Caco-2 (cell line): Measurements from ENCODE around the gene MYOZ2. TPM values are rescaled to one million over a fixed set of nuclear protein-coding genes. Genes with fewer than 3 reads are reported as not detected.

Source experiments
- BruUV-seq: library from RNA; stranded (reverse); fragments of 400-500 nt; replicated peaks from 2 replicates; lab custom pipeline; 2021; lab: Mats Ljungman, UMichigan
- CTCF ChIA-PET: fragments of 300-600 bp; sonication (Branson Sonifier 250); formaldehyde crosslinking; loops from one replicate; lab custom pipeline; 2022; ENCODE audit warnings: antibody characterized with exemption; lab: Charles Lee
- POLR2A ChIA-PET: fragments of 300-600 bp; sonication (Branson Sonifier 250); formaldehyde crosslinking; loops from one replicate; lab custom pipeline; 2022; ENCODE audit warnings: antibody characterized with exemption; lab: Charles Lee
- DNase-seq, 2 experiments: peaks; one replicate each; pipeline versions ENCODE4 v3.0.0 to v3.0.0-alpha.2; 2020 to 2022
- H3K27me3 ChIP-seq: replicated peaks from 2 replicates; pipeline ENCODE4 v1.6.0; 2011; ENCODE audit warnings: low read length; ENCODE audit not compliant: control insufficient read depth, insufficient read depth
- H3K36me3 ChIP-seq: 2 replicates; pipeline ENCODE4 v1.5.1; 2011; ENCODE audit warnings: low read length; ENCODE audit not compliant: control insufficient read depth, insufficient read depth
- H3K4me1 ChIP-seq: fragments of 250-450 bp; sonication (Bioruptor Pico); 2 replicates; pipeline ENCODE4 v1.5.1; 2020; ENCODE audit warnings: mild to moderate bottlenecking
- H3K4me3 ChIP-seq: 2 replicates; pipeline ENCODE4 v1.5.1; 2011; ENCODE audit warnings: low read depth, mild to moderate bottlenecking, control low read depth, low read length
- H3K9me3 ChIP-seq: fragments of 250-450 bp; sonication (Bioruptor Pico); 2 replicates; pipeline ENCODE4 v1.5.1; 2020; ENCODE audit warnings: mild to moderate bottlenecking, moderate library complexity
- H3K27ac Mint-ChIP-seq: one replicate; pipeline ENCODE4 v1.8.0; 2022; ENCODE audit warnings: mixed read lengths; ENCODE audit not compliant: unreplicated experiment
- H3K27me3 Mint-ChIP-seq: one replicate; pipeline ENCODE4 v1.8.0; 2022; ENCODE audit warnings: mixed read lengths; ENCODE audit not compliant: insufficient read depth, unreplicated experiment
- H3K36me3 Mint-ChIP-seq: one replicate; pipeline ENCODE4 v1.8.0; 2022; ENCODE audit warnings: mild to moderate bottlenecking, mixed read lengths; ENCODE audit not compliant: insufficient read depth, unreplicated experiment
- H3K4me1 Mint-ChIP-seq: one replicate; pipeline ENCODE4 v1.8.0; 2022; ENCODE audit warnings: low read depth, mixed read lengths; ENCODE audit not compliant: unreplicated experiment
- H3K4me3 Mint-ChIP-seq: one replicate; pipeline ENCODE4 v1.8.0; 2022; ENCODE audit warnings: mild to moderate bottlenecking, moderate library complexity, mixed read lengths; ENCODE audit not compliant: unreplicated experiment
- H3K9me3 Mint-ChIP-seq: one replicate; pipeline ENCODE4 v1.8.0; 2022; ENCODE audit warnings: mixed read lengths; ENCODE audit not compliant: unreplicated experiment
- CTCF ChIP-seq, 2 experiments: fragments of 200-600 bp in 1 of 2; IDR thresholded peaks; 1 replicate in 1 of 2; 2 replicates in 1 of 2; pipeline versions ENCODE4 v1.5.1 to v1.8.0; 2011 to 2022; ENCODE audit warnings: antibody characterized with exemption in 1 of 2, control low read depth in 1 of 2, inconsistent platforms in 1 of 2, low read depth in 1 of 2, low read length in 1 of 2, mild to moderate bottlenecking in 1 of 2, moderate library complexity in 1 of 2; ENCODE audit not compliant: insufficient read depth in 1 of 2, severe bottlenecking in 1 of 2, unreplicated experiment in 1 of 2
- intact Hi-C: fragments of 100-400 bp; cut with micrococcal nuclease; formaldehyde crosslinking; loops from one replicate; pipeline ENCODE4 v1.10.0; 2022; ENCODE audit not compliant: unreplicated experiment
- total RNA-seq: library from RNA; stranded (reverse); gene quantifications from 2 replicates; pipeline ENCODE4 v1.2.3, GENCODE V29; 2022

The MYOZ2 gene
- total RNA-seq, 1 experiment from 2014 or later, result 0.18 TPM

GRCh38 chr4:119204916-119205315, 69.3 kb downstream of the MYOZ2 start:
- POLR2A ChIA-PET, result no interaction called here

GRCh38 chr4:119205690-119206089, 70.1 kb downstream of the MYOZ2 start:
- Histone ChIP-seq H3K4me3 (no peak overlapping the region), H3K27me3 (no peaks in the 10 kb centered on the region), H3K4me1 (peaks cover 8% of the 10 kb centered on the region; the same call in 1 of the 2 replicates), H3K9me3 (no peaks in the 10 kb centered on the region), H3K36me3 (no peaks in the 10 kb centered on the region)
- H3K36me3 Mint-ChIP-seq, result no peaks in the 10 kb centered on the region
- H3K9me3 Mint-ChIP-seq, result no peaks in the 10 kb centered on the region
- no peak for TF ChIP-seq CTCF (IDR thresholded peaks at IDR 0.05; ENCODE audit: insufficient read depth in 1 of 2, low read depth in 1 of 2, low read length in 1 of 2, severe bottlenecking in 1 of 2, unreplicated experiment in 1 of 2)
- CTCF ChIA-PET, result no interaction called here
- intact Hi-C loops, result no loop called here
- no peak overlapping the region for H3K4me3 Mint-ChIP-seq
- no TSS peak for BruUV-seq
- H3K27me3 Mint-ChIP-seq, result no peaks in the 10 kb centered on the region
- no peak overlapping the region for H3K27ac Mint-ChIP-seq
- DNase-seq, result no peak
- POLR2A ChIA-PET, result no interaction called here
- H3K4me1 Mint-ChIP-seq, result peaks cover 16% of the 10 kb centered on the region

More at GRCh38 chr4:119204916-119205315, 69.3 kb downstream of the MYOZ2 start:
- Mint-ChIP-seq H3K4me1 (peaks cover 11% of the 10 kb centered on the region), H3K9me3 (no peaks in the 10 kb centered on the region), H3K27ac (no peak overlapping the region), H3K4me3 (no peak overlapping the region), H3K27me3 (no peaks in the 10 kb centered on the region), H3K36me3 (no peaks in the 10 kb centered on the region)
- Histone ChIP-seq H3K4me1 (peaks cover 8% of the 10 kb centered on the region; the same call in 1 of the 2 replicates), H3K9me3 (no peaks in the 10 kb centered on the region), H3K36me3 (no peaks in the 10 kb centered on the region), H3K27me3 (no peaks in the 10 kb centered on the region), H3K4me3 (no peak overlapping the region)
- no peak for TF ChIP-seq CTCF (IDR thresholded peaks at IDR 0.05; ENCODE audit: insufficient read depth in 1 of 2, low read depth in 1 of 2, low read length in 1 of 2, severe bottlenecking in 1 of 2, unreplicated experiment in 1 of 2)
- no peak for DNase-seq
- no TSS peak for BruUV-seq
- intact Hi-C loops, result no loop called here
- CTCF ChIA-PET, result interaction anchor here (0.6 kb wide), 1 partner anchor 164 kb away, joined by 5 read pairs; no protein-coding TSS in a partner anchor

- Histone ChIP-seq H3K27me3 (no peaks in the 10 kb centered on the region), H3K4me3 (no peak overlapping the region), H3K36me3 (no peaks in the 10 kb centered on the region), H3K9me3 (no peaks in the 10 kb centered on the region), H3K4me1 (peaks cover 8% of the 10 kb centered on the region)
- ChIA-PET POLR2A (no interaction called here), CTCF (no interaction called here)
- DNase-seq, result no peak
- intact Hi-C loops, result no loop called here
- Mint-ChIP-seq H3K9me3 (no peaks in the 10 kb centered on the region), H3K27ac (no peak overlapping the region), H3K4me3 (no peak overlapping the region), H3K36me3 (no peaks in the 10 kb centered on the region), H3K27me3 (no peaks in the 10 kb centered on the region), H3K4me1 (peaks cover 21% of the 10 kb centered on the region)
- no TSS peak for BruUV-seq
- no peak for TF ChIP-seq CTCF (IDR thresholded peaks at IDR 0.05; ENCODE audit: insufficient read depth in 1 of 2, low read depth in 1 of 2, low read length in 1 of 2, severe bottlenecking in 1 of 2, unreplicated experiment in 1 of 2)
Measured at GRCh38 chr4:119206178-119206577, 70.5 kb downstream of the MYOZ2 start.
